Ishikawa (cell line): ENCODE results near the gene SCN7A.

Experiments
- FOXM1 ChIP-seq: IDR thresholded peaks from 2 replicates; pipeline ENCODE4 v1.6.1; 2012; ENCODE audit warnings: low read depth, borderline replicate concordance
- MAX ChIP-seq: IDR thresholded peaks from 2 replicates; pipeline ENCODE4 v1.6.1; 2012
- NFIC ChIP-seq: IDR thresholded peaks from 2 replicates; pipeline ENCODE4 v1.6.1; 2012
- TCF12 ChIP-seq: IDR thresholded peaks from 2 replicates; pipeline ENCODE4 v1.6.1; 2012; ENCODE audit warnings: low read depth

- TF ChIP-seq NFIC (no peak), TCF12 (no peak), MAX (no peak), FOXM1 (no peak)
These were observed 76.4 kb downstream of the SCN7A start for GRCh38 chr2:166417669-166418068.
